ENCODE data around the gene LITAFD. TPM values are rescaled to one million over a fixed set of nuclear protein-coding genes. Genes with fewer than 3 reads are reported as not detected.

Gene LITAFD
- total RNA-seq, 1 donor from 2014 or later, result not detected

DNA sequence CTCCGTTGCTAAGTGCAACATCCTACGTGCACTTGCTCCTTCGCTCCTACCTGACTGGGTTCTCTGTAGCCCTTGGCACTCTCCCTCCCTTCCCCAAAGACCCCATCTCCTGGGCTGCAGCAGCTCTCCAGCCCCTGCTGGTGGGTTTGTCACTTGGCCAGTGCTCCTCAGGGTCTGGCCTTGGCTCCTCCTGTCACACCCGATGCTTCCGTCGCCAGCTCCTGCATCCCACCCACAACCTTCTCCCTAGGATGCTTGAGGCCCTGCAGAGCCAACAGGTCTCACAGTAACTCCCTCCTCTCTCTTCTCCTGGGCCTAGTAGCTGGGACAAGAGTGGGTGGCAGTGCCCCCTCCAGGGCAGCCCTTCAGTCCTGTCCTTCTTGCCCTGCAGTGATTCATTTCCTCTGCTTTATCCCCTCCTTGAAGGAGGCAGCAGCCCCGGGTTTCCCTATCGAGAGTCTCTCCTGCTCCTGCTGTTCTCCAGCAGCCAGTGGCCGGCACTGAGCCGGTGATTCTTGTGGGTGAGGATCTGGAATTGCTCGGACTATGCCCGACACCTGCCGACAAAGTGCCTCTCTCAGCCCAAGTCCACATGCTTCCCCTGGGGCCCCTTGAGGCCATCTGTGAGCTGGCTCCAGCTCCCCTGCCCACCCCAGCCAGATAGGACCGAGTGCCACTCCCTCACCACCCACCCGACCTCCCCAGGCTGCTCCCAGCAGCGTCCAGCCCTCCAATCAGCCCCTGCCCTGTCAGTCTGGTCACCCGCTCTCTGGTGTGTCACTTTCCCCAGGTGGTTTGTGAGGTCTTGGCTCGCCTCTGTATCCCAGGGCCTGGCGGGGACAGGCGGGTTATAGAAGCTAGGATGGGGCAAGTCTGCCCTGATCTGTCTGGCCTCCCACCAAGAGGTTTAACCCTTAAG lies 3.8 kb downstream of the LITAFD start:
- DNase-seq (ENCODE audit: low spot score), result no peak
- Mint-ChIP-seq H3K9me3 (no peaks in the 10 kb centered on the region), H3K36me3 (ENCODE audit: low read depth) (peaks cover 9% of the 10 kb centered on the region), H3K4me1 (ENCODE audit: low read depth) (no peaks in the 10 kb centered on the region), H3K27me3 (ENCODE audit: insufficient read depth) (peaks cover 2% of the 10 kb centered on the region), H3K27ac (no peak overlapping the region), H3K4me3 (no peak overlapping the region)
- intact Hi-C loops (cut with micrococcal nuclease), result no loop called here

DNA sequence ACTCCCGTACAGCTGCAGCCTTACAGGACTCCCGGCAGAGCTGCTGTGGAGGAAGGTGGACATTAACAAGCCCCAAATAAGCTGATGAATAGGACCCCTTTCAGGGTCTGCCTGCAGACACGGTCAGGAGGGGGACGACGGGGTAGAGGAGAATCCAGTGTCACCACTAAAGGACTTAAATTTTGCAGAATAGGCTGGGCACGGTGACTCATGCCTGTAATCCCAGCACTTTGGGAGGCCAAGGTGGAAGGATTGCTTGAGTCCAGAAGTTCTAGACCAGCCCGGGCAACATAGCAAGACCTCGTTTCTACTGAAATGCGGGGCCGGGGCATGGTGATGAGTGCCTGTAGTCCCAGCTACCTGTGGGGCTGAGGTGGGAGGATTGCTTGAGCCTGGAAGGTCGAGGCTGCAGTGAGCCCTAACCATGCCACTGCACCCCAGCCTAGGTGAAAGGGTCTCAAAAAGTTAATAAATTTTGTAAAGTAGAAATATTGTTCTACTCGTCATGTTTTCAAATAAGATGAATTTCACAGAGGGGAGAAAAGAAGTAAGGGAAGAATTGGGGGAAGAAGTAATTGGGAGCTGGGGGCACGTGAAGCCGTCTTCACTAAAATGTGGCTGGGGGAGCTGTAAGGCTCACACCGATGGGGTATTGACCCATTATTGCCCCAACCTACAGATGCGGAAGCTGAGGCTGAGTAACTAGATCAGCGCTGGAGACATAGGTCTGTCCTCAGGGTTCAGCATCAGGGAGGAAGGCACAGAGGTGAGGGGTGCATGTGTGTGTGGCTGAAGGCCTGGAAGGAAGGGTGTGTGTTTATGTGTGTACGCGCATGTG lies 4.7 kb downstream of the LITAFD start:
- H3K4me3 Mint-ChIP-seq, result no peak overlapping the region
- no peak for DNase-seq (ENCODE audit: low spot score)
- intact Hi-C loops (cut with micrococcal nuclease), result no loop called here
- peaks cover 18% of the 10 kb centered on the region for H3K36me3 Mint-ChIP-seq (ENCODE audit: low read depth)
- H3K27me3 Mint-ChIP-seq (ENCODE audit: insufficient read depth), result peaks cover 2% of the 10 kb centered on the region
- H3K9me3 Mint-ChIP-seq, result no peaks in the 10 kb centered on the region
- H3K27ac Mint-ChIP-seq, result no peak overlapping the region
- H3K4me1 Mint-ChIP-seq (ENCODE audit: low read depth), result peaks cover 5% of the 10 kb centered on the region

DNA sequence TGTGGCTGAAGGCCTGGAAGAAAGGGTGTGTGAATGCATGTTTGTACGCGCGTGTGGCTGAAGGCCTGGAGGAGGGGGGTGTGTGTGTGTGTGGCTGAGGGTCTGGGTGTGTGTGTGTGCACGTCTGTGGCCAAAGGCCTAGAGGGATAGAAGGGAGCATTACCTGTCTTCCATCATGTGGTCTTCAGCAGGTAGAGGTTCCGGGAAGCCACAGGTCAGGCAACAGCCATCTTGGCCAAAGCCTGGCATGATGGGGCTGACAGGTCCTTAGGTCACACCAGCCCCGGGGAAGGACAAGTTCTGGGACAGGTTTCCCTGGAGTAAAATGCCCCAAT lies 5.2 kb downstream of the LITAFD start:
- H3K4me1 Mint-ChIP-seq (ENCODE audit: low read depth), result peaks cover 9% of the 10 kb centered on the region
- peaks cover 23% of the 10 kb centered on the region for H3K36me3 Mint-ChIP-seq (ENCODE audit: low read depth)
- DNase-seq (ENCODE audit: low spot score), result no peak
- no peak overlapping the region for H3K4me3 Mint-ChIP-seq
- H3K27ac Mint-ChIP-seq, result no peak overlapping the region
- H3K9me3 Mint-ChIP-seq, result no peaks in the 10 kb centered on the region
- peaks cover 2% of the 10 kb centered on the region for H3K27me3 Mint-ChIP-seq (ENCODE audit: insufficient read depth)
- intact Hi-C loops (cut with micrococcal nuclease), result no loop called here

DNA sequence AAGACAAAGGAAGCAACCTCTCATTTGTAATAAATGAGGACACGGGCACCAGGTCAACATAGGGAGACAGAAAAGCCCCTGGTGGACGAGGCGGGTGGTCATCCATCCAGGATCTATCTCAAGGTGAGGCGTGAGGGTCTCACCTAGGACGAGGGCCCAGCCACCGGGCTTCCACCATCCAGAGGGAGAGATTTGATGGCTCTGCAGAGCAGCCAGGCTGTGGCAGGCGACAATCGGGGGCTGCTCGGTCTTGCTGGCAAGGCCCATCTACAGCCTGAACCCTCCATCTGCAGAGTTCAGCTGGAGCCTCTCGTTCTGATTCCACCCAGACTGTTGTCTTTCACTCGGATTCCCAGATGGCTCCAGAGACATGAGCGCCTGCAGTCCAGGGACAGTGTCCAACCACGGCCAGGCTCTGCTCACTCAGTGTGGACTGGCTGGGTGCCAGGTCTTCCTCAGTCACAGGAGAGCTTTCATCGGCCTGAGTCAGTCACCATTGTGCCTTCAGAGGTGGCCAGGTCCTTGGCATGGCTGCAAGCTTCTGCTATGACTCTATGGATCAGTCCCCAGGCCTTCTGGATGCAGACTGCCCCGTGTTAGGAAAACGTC lies 5.9 kb downstream of the LITAFD start:
- Mint-ChIP-seq H3K27ac (no peak overlapping the region), H3K27me3 (ENCODE audit: insufficient read depth) (peaks cover 2% of the 10 kb centered on the region), H3K36me3 (ENCODE audit: low read depth) (peaks cover 26% of the 10 kb centered on the region), H3K4me1 (ENCODE audit: low read depth) (peaks cover 9% of the 10 kb centered on the region), H3K9me3 (no peaks in the 10 kb centered on the region), H3K4me3 (no peak overlapping the region)
- DNase-seq (ENCODE audit: low spot score), result no peak
- intact Hi-C loops (cut with micrococcal nuclease), result no loop called here

DNA sequence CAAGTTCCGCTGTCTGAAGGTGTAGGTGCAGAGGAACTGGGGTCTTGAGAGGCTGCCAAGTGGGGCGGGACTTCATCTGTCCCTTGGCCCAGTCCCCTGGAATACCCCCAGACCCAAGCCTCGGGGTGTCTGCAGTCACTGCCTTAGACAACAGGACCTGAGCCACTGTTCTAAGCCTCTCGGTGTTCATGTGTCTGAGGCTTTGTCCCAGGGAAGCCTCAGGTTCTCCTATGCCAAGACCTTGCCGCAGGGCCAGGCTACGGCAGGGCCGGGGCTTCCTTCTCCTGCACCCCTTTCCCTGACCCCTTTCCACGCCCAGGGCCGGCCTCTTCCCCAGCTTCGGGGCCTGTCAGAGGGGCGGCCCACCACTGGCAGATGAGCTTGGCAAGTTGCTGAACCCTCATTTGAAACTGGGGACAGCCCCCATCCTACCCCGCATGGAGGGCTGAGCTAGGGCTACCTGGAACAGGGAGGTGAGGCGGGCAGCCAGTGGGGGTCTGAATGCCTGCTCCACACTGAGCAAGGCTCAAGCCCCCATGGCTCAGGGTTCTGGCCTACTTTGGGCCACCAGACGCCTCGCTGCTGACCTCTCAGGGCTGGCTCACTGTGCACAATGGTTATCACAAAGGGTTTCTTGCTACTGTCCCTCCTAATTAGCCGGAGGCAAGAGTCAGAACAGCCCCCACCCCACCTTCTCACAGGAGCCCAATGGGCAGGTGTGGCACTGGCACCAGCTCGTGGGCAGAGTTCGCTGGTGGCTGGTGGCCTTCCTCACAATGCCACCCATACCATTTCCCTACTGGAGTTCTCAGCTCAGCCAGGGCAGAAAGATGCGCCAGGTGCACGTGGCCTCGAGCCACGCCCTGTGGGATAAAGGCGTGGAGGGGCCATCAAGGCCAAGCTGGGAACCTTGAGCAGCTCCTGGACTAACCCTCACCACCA lies 7.1 kb downstream of the LITAFD start:
- Mint-ChIP-seq H3K27ac (no peak overlapping the region), H3K4me1 (ENCODE audit: low read depth) (peaks cover 9% of the 10 kb centered on the region), H3K36me3 (ENCODE audit: low read depth) (peaks cover 36% of the 10 kb centered on the region)

DNA sequence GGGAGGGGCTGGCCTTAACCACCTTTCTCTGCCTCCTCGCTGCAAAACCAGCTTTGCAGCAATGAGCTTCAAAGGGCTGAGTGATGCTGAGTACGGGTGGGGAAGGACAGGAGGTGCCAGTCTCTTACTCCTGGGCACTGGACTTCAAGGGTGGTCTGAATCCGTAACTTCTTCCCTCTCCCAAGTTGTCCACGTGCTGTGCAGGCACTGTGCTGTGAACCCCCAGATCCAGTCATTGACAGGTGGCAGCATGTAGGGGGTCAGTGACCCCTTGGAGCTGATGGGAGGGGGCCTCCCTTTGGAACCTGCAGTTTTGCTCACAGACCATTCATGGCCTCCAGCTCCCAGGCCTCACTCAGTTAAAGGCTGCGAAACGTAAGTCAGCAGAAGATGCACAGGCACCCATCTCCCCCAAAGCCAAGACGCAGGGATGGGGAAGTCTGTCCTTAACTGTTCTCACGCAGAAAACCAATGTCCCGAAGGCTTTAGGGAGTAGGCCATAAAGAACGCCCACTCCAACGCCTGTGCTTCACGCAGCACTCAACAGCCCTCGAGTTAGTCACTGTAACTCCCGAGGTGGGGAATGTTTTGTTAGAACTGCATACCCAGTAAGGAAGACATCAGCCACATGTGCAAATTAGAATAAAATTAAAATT lies 7.9 kb downstream of the LITAFD start:
- Mint-ChIP-seq H3K9me3 (no peaks in the 10 kb centered on the region), H3K4me1 (ENCODE audit: low read depth) (peaks cover 9% of the 10 kb centered on the region), H3K27me3 (ENCODE audit: insufficient read depth) (peaks cover 2% of the 10 kb centered on the region), H3K36me3 (ENCODE audit: low read depth) (peaks cover 44% of the 10 kb centered on the region), H3K27ac (no peak overlapping the region), H3K4me3 (no peak overlapping the region)
- DNase-seq (ENCODE audit: low spot score), result no peak
- intact Hi-C loops (cut with micrococcal nuclease), result no loop called here

More for the DNA sequence above, 7.1 kb downstream of the LITAFD start:
- H3K9me3 Mint-ChIP-seq, result no peaks in the 10 kb centered on the region
- no peak overlapping the region for H3K4me3 Mint-ChIP-seq
- H3K27me3 Mint-ChIP-seq (ENCODE audit: insufficient read depth), result peaks cover 2% of the 10 kb centered on the region
- no peak for DNase-seq (ENCODE audit: low spot score)
- intact Hi-C loops (cut with micrococcal nuclease), result no loop called here

DNA sequence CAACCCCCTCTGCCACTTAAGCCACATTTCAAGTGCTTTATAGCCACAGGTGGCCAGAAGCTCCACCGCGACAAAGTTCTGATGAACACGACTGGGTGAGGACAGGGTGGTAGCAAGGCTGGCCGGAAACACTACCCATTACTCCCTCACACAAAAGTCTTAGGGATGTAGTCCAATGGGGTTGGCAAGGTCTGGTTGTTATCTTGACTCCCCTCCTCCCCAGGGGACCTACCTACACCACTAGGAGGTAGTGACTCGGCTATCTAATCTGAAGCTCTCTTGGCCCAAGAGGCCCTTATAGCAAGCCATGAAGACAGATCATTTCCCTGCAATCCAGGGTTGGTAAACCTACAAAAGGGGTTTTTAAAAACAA lies 8.4 kb downstream of the LITAFD start:
- Mint-ChIP-seq H3K4me3 (no peak overlapping the region), H3K36me3 (ENCODE audit: low read depth) (peaks cover 49% of the 10 kb centered on the region), H3K9me3 (no peaks in the 10 kb centered on the region), H3K4me1 (ENCODE audit: low read depth) (peaks cover 9% of the 10 kb centered on the region), H3K27ac (no peak overlapping the region), H3K27me3 (ENCODE audit: insufficient read depth) (no peaks in the 10 kb centered on the region)
- no peak for DNase-seq (ENCODE audit: low spot score)
- intact Hi-C loops (cut with micrococcal nuclease), result no loop called here

DNA sequence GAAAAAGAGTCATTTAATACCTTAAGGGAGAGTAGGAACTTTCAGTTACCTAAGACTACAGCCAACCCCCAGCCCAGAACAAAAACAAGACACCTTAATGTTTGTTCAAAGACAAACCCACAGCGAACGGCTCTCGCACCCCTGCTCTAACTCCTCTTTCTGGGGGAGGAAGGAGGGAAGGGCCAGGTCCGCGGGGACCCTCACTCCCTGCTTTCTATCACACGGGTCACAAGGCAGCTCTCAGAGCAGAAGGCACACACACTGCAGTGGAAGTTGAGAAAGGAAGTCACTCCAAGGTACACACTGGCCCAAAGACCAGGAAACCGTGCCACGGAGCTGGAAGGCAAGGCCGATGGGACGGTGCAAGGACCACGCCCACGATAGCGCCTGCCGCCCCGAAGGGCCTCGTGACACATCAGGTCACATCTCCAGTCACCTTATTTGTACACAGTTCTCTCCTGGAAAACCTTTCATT lies 10.0 kb downstream of the LITAFD start:
- no peak overlapping the region for H3K4me3 Mint-ChIP-seq
- H3K4me1 Mint-ChIP-seq (ENCODE audit: low read depth), result peaks cover 9% of the 10 kb centered on the region
- H3K9me3 Mint-ChIP-seq, result no peaks in the 10 kb centered on the region
- intact Hi-C loops (cut with micrococcal nuclease), result no loop called here
- peaks cover 52% of the 10 kb centered on the region for H3K36me3 Mint-ChIP-seq (ENCODE audit: low read depth)
- H3K27ac Mint-ChIP-seq, result no peak overlapping the region
- DNase-seq (ENCODE audit: low spot score), result no peak
- H3K27me3 Mint-ChIP-seq (ENCODE audit: insufficient read depth), result no peaks in the 10 kb centered on the region

DNA sequence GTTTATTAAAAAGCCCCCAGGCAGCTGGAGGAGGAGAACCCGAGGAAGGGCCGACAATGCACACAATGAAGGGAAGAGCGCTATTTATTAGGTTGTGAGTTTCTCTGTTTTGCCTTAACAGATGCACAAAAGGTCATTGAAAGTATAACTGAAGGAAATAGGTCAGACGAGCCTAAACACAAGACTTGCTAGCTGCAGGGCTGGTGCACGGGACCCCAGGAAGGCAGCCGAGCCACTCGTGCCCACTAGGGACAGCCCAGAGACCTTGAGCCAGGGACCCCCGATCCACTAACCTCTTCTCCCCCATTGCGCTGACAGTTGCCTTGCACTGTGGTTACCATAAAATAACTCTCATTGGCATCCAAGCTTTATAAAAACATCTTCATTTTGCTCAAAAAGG lies 11.3 kb downstream of the LITAFD start:
- Mint-ChIP-seq H3K27me3 (ENCODE audit: insufficient read depth) (no peaks in the 10 kb centered on the region), H3K4me3 (no peak overlapping the region), H3K36me3 (ENCODE audit: low read depth) (peaks cover 55% of the 10 kb centered on the region), H3K4me1 (ENCODE audit: low read depth) (peaks cover 9% of the 10 kb centered on the region), H3K9me3 (no peaks in the 10 kb centered on the region), H3K27ac (no peak overlapping the region)
- no peak for DNase-seq (ENCODE audit: low spot score)
- intact Hi-C loops (cut with micrococcal nuclease), result no loop called here

DNA sequence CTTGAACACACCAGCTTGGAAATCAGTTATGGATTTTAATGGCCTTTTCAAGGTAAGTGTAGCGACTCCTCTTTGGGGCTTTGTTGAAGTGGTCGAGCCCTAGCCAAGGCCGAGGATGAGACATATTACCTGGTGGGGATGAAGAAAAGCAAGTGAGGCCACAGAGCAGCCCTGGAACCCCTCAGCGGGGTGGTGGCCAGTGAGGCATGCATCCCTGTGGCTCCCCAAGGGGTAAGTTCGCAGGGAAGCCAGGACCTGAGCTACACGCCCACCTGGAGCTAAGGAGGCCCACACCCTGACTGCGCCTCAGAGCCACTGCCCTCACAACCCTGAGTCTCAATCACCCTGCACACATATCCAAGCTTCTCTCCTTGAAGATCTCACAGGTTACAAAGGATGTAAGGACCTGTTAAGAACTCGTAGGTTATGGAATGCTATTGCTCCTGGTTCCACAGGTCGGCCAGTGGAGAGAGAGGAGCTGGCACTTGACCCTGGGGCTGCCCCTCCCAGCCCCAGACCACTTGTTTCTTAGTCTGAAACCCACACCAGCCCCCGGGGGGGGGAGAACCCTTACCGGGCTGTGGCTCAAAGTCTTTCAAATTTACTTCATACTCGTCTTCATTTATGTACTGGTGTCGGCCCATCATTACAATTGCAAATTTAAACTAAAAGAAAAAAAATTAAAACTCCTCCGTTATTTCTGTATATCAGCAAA lies 12.0 kb downstream of the LITAFD start:
- Mint-ChIP-seq H3K4me3 (no peak overlapping the region), H3K9me3 (no peaks in the 10 kb centered on the region), H3K4me1 (ENCODE audit: low read depth) (peaks cover 9% of the 10 kb centered on the region), H3K36me3 (ENCODE audit: low read depth) (peaks cover 59% of the 10 kb centered on the region), H3K27me3 (ENCODE audit: insufficient read depth) (no peaks in the 10 kb centered on the region), H3K27ac (no peak overlapping the region)
- intact Hi-C loops (cut with micrococcal nuclease), result no loop called here
- DNase-seq (ENCODE audit: low spot score), result no peak

DNA sequence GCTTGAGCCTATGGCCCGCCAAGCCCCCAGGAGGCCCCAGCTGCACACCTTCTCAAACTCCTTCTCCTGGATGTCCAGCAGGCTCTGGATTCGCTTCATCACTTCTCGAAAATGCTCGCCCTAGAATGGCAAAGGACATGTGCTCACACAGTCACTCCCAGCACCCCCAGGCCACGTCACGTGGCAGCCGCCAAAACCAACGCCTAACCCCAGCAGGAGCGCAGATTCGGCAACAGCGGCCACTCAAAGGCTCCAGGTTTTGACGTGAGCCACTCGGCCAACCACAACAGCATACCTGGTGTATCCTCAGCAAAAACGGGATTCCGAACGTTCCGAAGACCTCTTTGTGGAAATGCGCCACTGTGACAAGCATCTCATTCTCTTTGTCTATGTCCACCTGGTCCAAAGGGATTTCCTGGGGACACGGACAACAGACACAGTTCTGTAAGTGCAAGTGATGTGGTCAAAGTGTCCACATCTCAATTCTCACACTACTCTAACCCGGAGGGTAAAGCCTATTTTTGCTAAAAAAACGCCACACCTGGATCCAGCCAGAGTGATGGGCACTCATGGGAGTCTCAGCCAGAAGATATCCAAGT lies 12.7 kb downstream of the LITAFD start:
- Mint-ChIP-seq H3K27ac (no peak overlapping the region), H3K4me1 (ENCODE audit: low read depth) (peaks cover 9% of the 10 kb centered on the region)

More for the DNA sequence above, 12.7 kb downstream of the LITAFD start:
- peaks cover 65% of the 10 kb centered on the region for H3K36me3 Mint-ChIP-seq (ENCODE audit: low read depth)
- DNase-seq (ENCODE audit: low spot score), result no peak
- H3K4me3 Mint-ChIP-seq, result no peak overlapping the region
- H3K27me3 Mint-ChIP-seq (ENCODE audit: insufficient read depth), result no peaks in the 10 kb centered on the region
- H3K9me3 Mint-ChIP-seq, result no peaks in the 10 kb centered on the region
- intact Hi-C loops (cut with micrococcal nuclease), result no loop called here
